Thyroid gland (tissue), 4 donors: ENCODE results near the gene RAB29. TPM values are rescaled to one million over a fixed set of nuclear protein-coding genes. Genes with fewer than 3 reads are reported as not detected.

ENCODE experiments used
- DNase-seq, 2 donors: peaks; one replicate each; pipeline ENCODE4 v3.0.0-alpha.2; 2019
- H3K27ac ChIP-seq, 3 donors: fragments of 200-600 bp; sonication (generic); 1 replicate in 2 of 3; 2 replicates in 1 of 3; pipeline ENCODE4 v1.5.1; 2016 to 2019; ENCODE audit warnings: mild to moderate bottlenecking in 1 of 3, moderate library complexity in 1 of 3
- H3K27me3 ChIP-seq: fragments of 200-600 bp; sonication (generic); one replicate; pipeline ENCODE4 v1.5.1; 2019
- H3K36me3 ChIP-seq, 2 donors: fragments of 200-600 bp; sonication (generic); one replicate each; pipeline ENCODE4 v1.5.1; 2016 to 2019
- H3K4me1 ChIP-seq, 2 donors: fragments of 200-600 bp; sonication (generic); one replicate each; pipeline ENCODE4 v1.5.1; 2017 to 2019
- H3K4me3 ChIP-seq, 3 donors: fragments of 200-600 bp; sonication (generic); replicated peaks in 1 of 3; 1 replicate in 2 of 3; 2 replicates in 1 of 3; pipeline ENCODE4 v1.5.1; 2016; ENCODE audit warnings: mild to moderate bottlenecking in 1 of 3
- H3K9me3 ChIP-seq: fragments of 200-600 bp; sonication (generic); one replicate; pipeline ENCODE4 v1.5.1; 2017
- CTCF ChIP-seq, 6 experiments: fragments of 200-600 bp in 3 of 6; fragments of 450-650 bp in 3 of 6; sonication (generic) in 3 of 6; IDR thresholded peaks; one replicate each; pipeline ENCODE4 v1.5.1; 2016 to 2019; ENCODE audit warnings: antibody characterized with exemption in 6 of 6, mild to moderate bottlenecking in 2 of 6, inconsistent platforms in 1 of 6, moderate library complexity in 1 of 6
- POLR2A ChIP-seq, 2 donors: fragments of 450-650 bp; IDR thresholded peaks; one replicate each; pipeline ENCODE4 v1.6.1; 2017; ENCODE audit warnings: antibody characterized with exemption in 2 of 2, mild to moderate bottlenecking in 2 of 2, moderate library complexity in 1 of 2
- WGBS, 2 donors: methylation state at CpG; one replicate each; pipeline ENCODE4 v1.1.5; 2017; 5-methylcytosine and 5-hydroxymethylcytosine counted together
- intact Hi-C: fragments of 100-400 bp; cut with DNase I; formaldehyde crosslinking; loops from one replicate; pipeline ENCODE4 v1.15.1; 2023
- total RNA-seq, 4 donors: library from RNA; depleted of rRNA; stranded (reverse); fragments of >200 nt; gene quantifications; one replicate each; pipeline ENCODE4 v1.2.3, GENCODE V29; 2016

RAB29 gene
- total RNA-seq, 4 donors from 2014 or later: 52.4 to 78.1 (median 58.9) TPM

DNA sequence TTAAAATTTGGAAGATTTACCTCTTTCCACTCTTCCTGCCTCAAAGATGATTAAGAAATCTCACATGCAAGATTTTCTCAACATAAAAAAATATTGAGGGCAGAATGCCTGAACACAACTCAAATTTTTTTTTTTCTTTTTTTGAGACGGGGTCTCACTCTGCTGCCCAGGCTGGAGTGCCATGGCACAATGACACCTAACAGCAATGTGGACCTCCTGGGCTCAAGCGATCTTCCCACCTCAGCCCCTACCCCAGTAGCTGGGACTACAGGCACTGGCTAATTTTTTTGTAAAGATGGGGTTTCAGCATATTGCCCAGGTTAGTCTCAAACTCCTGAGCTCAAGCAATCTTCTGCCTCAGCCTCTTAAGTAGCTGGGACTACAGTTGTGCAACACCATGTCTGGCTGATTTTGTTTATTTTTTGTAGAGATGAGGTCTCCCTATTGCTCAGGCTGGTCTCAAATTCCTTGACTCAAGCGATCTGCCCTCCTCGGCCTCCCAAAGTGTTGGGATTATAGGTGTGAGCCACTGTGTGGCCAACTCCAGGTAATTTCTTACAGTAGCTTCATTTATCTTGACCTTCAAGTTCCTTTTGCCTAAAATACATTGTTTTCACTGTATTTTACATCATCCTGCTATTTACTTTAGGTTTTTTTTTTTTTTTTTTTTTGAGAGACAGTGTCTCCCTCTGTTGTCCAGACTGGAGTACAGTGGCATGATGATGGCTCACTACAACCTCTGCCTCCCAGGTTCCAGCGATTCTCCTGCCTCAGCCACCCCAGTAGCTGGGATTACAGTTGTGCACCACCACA, 35.7 kb downstream of the RAB29 start:
- peak in 1 of 2 donors; percentile 14 for DNase-seq
- Histone ChIP-seq H3K27ac (no peak overlapping the region), H3K9me3 (no peaks in the 10 kb centered on the region), H3K27me3 (no peaks in the 10 kb centered on the region), H3K4me1 (peaks cover 15% of the 10 kb centered on the region in 2 donors), H3K36me3 (peaks cover 0 to 4% of the 10 kb centered on the region in 2 donors), H3K4me3 (no peak overlapping the region)
- no peak for TF ChIP-seq CTCF (IDR thresholded peaks at IDR 0.05)
- TF ChIP-seq POLR2A (IDR thresholded peaks at IDR 0.05): no peak
- intact Hi-C loops: no loop called here
- WGBS, 2 donors: 60 to 65% methylated on average over 5 of the region's 5 CpGs

DNA sequence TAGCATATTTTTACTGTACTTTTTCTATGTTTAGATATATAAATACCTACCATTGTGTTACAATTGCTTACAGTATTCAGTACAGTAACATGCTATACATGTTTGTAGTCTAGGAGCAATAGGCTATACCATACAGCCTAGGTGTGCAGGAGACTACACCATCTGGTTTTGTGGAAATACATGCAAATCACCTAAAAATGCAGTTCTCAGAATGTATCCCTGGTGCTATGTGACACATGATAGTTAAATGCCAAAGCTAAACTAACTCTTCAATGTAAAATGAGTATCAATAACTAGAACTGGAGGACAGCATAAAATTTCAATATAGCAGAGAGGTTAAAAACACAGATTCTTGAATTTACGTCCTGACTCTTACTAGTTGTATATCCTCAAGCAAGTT, 40.1 kb downstream of the RAB29 start:
- TF ChIP-seq CTCF (IDR thresholded peaks at IDR 0.05): no peak
- no peak for TF ChIP-seq POLR2A (IDR thresholded peaks at IDR 0.05)
- Histone ChIP-seq H3K4me3 (no peak overlapping the region), H3K9me3 (no peaks in the 10 kb centered on the region), H3K36me3 (peaks cover 0 to 1% of the 10 kb centered on the region in 2 donors), H3K27me3 (no peaks in the 10 kb centered on the region), H3K4me1 (peaks cover 4 to 7% of the 10 kb centered on the region in 2 donors), H3K27ac (no peak overlapping the region)
- intact Hi-C loops: no loop called here
- 81 to 85% methylated on average over 1 of the region's 1 CpG for WGBS, 2 donors
- DNase-seq: no peak

DNA sequence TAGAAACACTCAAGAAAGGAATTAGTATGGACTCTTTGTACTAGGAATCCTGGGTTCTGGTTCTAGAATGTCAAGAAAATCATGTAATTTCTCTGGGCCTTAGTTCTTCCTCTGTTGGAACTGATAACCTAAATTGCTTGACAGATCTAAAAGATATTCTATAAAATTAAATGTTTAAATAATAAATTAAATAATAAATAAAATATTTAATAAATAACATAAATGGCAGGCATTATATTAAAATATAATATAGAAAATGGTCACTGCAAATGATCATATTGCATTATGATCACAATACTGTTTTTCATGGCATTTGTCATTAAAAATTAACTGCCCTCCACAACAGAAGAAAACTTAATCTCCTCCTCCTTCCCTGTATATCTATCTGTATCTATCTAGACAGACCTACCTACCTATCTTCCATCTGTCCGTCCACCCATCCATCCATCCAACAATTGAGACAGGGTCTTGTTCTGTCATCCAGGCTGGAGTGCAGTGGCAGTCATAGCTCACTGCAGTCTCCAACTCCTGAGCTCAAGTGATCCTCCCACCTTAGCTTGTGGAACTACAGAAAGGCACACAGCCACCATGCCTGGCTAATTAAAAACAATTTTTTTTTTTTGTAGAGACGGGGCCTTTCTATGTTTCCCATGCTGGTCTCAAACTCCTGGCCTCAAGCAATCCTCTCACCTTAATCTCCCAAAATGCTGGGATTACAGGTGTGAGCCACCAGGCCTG, 41.7 kb downstream of the RAB29 start:
- Histone ChIP-seq H3K27me3 (no peaks in the 10 kb centered on the region), H3K9me3 (no peaks in the 10 kb centered on the region), H3K27ac (no peak overlapping the region), H3K36me3 (peaks cover 0 to 4% of the 10 kb centered on the region in 2 donors), H3K4me1 (peaks cover 0 to 7% of the 10 kb centered on the region in 2 donors), H3K4me3 (no peak overlapping the region)
- TF ChIP-seq POLR2A (IDR thresholded peaks at IDR 0.05) (no peak), CTCF (IDR thresholded peaks at IDR 0.05) (no peak)
- DNase-seq: no peak
- WGBS, 2 donors: 76 to 81% methylated on average over 2 of the region's 2 CpGs
- intact Hi-C loops: no loop called here

DNA sequence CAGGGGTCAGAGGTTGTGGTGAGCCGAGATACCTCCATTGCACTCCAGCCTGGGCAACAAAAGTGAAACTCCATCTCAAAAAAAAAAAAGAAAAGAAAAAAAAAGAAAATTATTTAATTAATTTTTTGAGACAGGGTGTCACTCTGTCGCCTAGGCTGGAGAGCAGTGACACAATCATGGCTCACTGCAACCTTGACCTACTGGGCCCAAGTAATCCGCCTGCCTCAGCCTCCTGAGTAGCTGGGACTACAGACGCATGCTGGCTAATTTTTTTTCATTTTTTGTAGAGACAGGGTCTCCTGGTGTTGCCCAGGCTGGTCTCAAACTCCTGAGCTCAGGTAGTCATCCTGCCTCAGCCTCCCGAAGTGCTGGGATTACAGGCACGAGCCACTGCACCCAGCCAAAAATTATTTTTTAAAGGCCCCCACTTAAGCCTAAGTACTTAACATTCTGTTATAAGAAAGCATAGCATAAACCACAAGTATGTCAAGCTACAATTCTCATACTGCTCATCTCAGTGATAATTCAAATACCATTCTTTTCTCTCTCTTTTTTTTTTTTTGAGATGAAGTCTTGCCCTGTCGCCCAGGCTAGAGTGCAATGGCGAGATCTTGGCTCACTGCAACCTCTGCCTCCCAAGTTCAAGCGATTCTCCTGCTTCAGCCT, 45.2 kb downstream of the RAB29 start:
- H3K4me3 ChIP-seq: no peak overlapping the region
- 93 to 95% methylated on average over 9 of the region's 9 CpGs for WGBS, 2 donors
- DNase-seq: no peak
- no peak for TF ChIP-seq POLR2A (IDR thresholded peaks at IDR 0.05)
- no peak for TF ChIP-seq CTCF (IDR thresholded peaks at IDR 0.05)
- H3K27ac ChIP-seq: no peak overlapping the region
- no peaks in the 10 kb centered on the region for H3K9me3 ChIP-seq
- peaks cover 9 to 13% of the 10 kb centered on the region in 2 donors for H3K36me3 ChIP-seq
- peaks cover 0 to 7% of the 10 kb centered on the region in 2 donors for H3K4me1 ChIP-seq
- intact Hi-C loops: no loop called here
- H3K27me3 ChIP-seq: no peaks in the 10 kb centered on the region
